T-cell (primary cell): ENCODE measurements around the gene SGO2. TPM values are rescaled to one million over a fixed set of nuclear protein-coding genes. Genes with fewer than 3 reads are reported as not detected.
"Not testable (repeated sequence)": the region's sequence is repeated elsewhere in the genome, so short reads cannot be mapped to it uniquely, and the experiment has no call there.

ENCODE experiments used
- ATAC-seq, 4 experiments: fragments of 200-7000 bp in 3 of 4; fragments of 150-1000 bp in 1 of 4; cut with Tn5 transposase; replicated peaks in 1 of 4; 1 replicate in 3 of 4; 2 replicates in 1 of 4; pipeline ENCODE4 v1.10.0; 2021; ENCODE audit warnings: moderate library complexity in 3 of 4, mild to moderate bottlenecking in 2 of 4, moderate number of reproducible peaks in 1 of 4
- CTCF ChIA-PET, 2 donors: fragments of 300-600 bp; sonication (Branson Sonifier 250); formaldehyde crosslinking; loops; one replicate each; lab custom pipeline; 2022; ENCODE audit warnings: antibody characterized with exemption in 2 of 2; lab: Charles Lee
- POLR2A ChIA-PET, 2 donors: fragments of 300-600 bp; sonication (Branson Sonifier 250); formaldehyde crosslinking; loops; one replicate each; lab custom pipeline; 2022; ENCODE audit warnings: antibody characterized with exemption in 2 of 2; lab: Charles Lee
- DNase-seq, 35 experiments: peaks; one replicate each; pipeline versions ENCODE4 v3.0.0 to v3.0.0-alpha.2; 2013 to 2023
- H3K27ac ChIP-seq: one replicate; pipeline ENCODE4 v1.5.1; 2013; ENCODE audit warnings: low read length
- H3K27me3 ChIP-seq, 2 experiments: replicated peaks in 1 of 2; 1 replicate in 1 of 2; 2 replicates in 1 of 2; pipeline versions ENCODE4 v1.6.1 to v1.7.0; 2013; ENCODE audit warnings: low read length in 1 of 2, mixed read lengths in 1 of 2; ENCODE audit not compliant: control insufficient read depth in 2 of 2, insufficient read depth in 2 of 2; ENCODE audit errors: extremely low read depth in 1 of 2
- H3K36me3 ChIP-seq, 2 donors: 1 replicate in 1 of 2; 2 replicates in 1 of 2; pipeline versions ENCODE4 v1.6.1 to v1.7.0; 2013; ENCODE audit warnings: low read length in 1 of 2; ENCODE audit not compliant: control insufficient read depth in 2 of 2, insufficient read depth in 1 of 2; ENCODE audit errors: extremely low read depth in 1 of 2
- H3K4me1 ChIP-seq, 2 experiments: 1 replicate in 1 of 2; 2 replicates in 1 of 2; pipeline versions ENCODE4 v1.6.1 to v1.7.0; 2013; ENCODE audit warnings: low read length in 2 of 2, mixed read lengths in 1 of 2; ENCODE audit not compliant: insufficient read depth in 2 of 2, control insufficient read depth in 1 of 2; ENCODE audit errors: extremely low read depth in 1 of 2
- H3K4me3 ChIP-seq, 2 donors: 1 replicate in 1 of 2; 2 replicates in 1 of 2; pipeline versions ENCODE4 v1.5.1 to v1.7.0; 2013; ENCODE audit warnings: mild to moderate bottlenecking in 2 of 2, low read length in 1 of 2, moderate library complexity in 1 of 2; ENCODE audit not compliant: control insufficient read depth in 1 of 2; ENCODE audit errors: extremely low read depth in 1 of 2
- H3K9me3 ChIP-seq: 2 replicates; pipeline ENCODE4 v1.7.0; 2013
- H3K27ac Mint-ChIP-seq, 2 donors: one replicate each; pipeline ENCODE4 v1.8.0; 2020 to 2021; ENCODE audit warnings: mild to moderate bottlenecking in 2 of 2, mixed read lengths in 2 of 2
- H3K27me3 Mint-ChIP-seq, 2 donors: one replicate each; pipeline ENCODE4 v1.8.0; 2021 to 2022; ENCODE audit warnings: mixed read lengths in 2 of 2
- H3K36me3 Mint-ChIP-seq: one replicate; pipeline ENCODE4 v1.8.0; 2021; ENCODE audit warnings: mixed read lengths
- H3K4me1 Mint-ChIP-seq, 3 donors: one replicate each; pipeline ENCODE4 v1.8.0; 2020 to 2022; ENCODE audit warnings: mixed read lengths in 3 of 3, mild to moderate bottlenecking in 1 of 3
- H3K4me3 Mint-ChIP-seq, 3 donors: one replicate each; pipeline ENCODE4 v1.8.0; 2020 to 2022; ENCODE audit warnings: mild to moderate bottlenecking in 3 of 3, mixed read lengths in 3 of 3, moderate library complexity in 3 of 3
- H3K9me3 Mint-ChIP-seq, 3 donors: one replicate each; pipeline ENCODE4 v1.8.0; 2020 to 2022; ENCODE audit warnings: mixed read lengths in 3 of 3
- WGBS: methylation state at CpG from one replicate; pipeline ENCODE4 v1.1.5; 2013; ENCODE audit warnings: missing lambda C conversion rate; ENCODE audit not compliant: insufficient coverage; 5-methylcytosine and 5-hydroxymethylcytosine counted together
- total RNA-seq, 35 experiments: library from RNA in 6 of 35; stranded (reverse) in 6 of 35; fragments of 120-200 nt in 1 of 35; gene quantifications; one replicate each; pipeline versions ENCODE4 v1.2.1 to v1.2.4 and lab custom pipeline; 2013 to 2026

Gene SGO2
- total RNA-seq, 5 donors from 2014 or later (not counting 1 experiment from before 2014, with no cell fraction given): 1.2 to 4.9 (median 2.8) TPM

DNA sequence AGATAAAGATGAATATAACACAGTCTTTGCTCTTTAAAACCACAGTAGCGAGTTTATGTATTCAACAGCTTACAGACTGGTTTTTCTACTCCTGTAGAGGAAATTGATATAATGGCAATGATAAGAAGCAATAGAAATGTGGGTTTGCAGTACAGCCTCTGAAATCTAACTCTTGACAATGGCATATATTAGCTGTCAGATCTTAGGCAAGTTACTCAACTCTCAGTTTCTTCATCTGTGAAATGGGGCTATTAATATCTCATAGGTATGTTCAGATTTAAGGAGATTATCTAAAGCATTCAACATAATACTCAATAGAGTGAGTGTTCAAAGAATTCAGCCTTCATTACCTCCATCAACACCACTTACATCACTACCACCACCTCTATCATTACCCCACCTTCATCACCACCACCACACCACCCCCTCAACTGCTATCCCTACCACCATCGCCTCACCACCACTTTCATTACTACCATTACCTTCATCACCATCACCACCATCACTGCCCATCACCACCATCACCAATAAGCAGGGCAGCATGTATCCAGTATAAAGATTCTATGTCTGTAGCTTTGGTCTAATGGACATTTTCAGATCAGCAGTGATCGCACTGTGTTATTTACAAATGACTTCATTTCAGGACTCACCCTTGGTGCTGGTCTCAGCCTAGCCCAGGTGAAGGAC, 82.5 kb downstream of the SGO2 start:
- H3K4me1 Mint-ChIP-seq: no peaks in the 10 kb centered on the region
- peaks cover 0 to 12% (median 3%) of the 10 kb centered on the region in 3 donors for H3K9me3 Mint-ChIP-seq
- peaks cover 0 to 13% of the 10 kb centered on the region in 2 donors for H3K27me3 Mint-ChIP-seq
- no peak overlapping the region for H3K27ac Mint-ChIP-seq
- no peaks in the 10 kb centered on the region for H3K4me1 ChIP-seq
- H3K36me3 ChIP-seq: no peaks in the 10 kb centered on the region
- H3K9me3 ChIP-seq: no peaks in the 10 kb centered on the region
- H3K27me3 ChIP-seq: no peaks in the 10 kb centered on the region
- ChIA-PET CTCF (interaction anchor here in 1 of 2 donors (0.6 kb wide), 1 partner anchor 576 kb away, joined by 3 read pairs; no protein-coding TSS in a partner anchor), POLR2A (no interaction called here)
- no peak overlapping the region for H3K4me3 ChIP-seq
- no peak overlapping the region for H3K4me3 Mint-ChIP-seq
- no peak for ATAC-seq
- WGBS: 0% methylated on average over 1 of the region's 3 CpGs
- no peak for DNase-seq
- H3K36me3 Mint-ChIP-seq: no peaks in the 10 kb centered on the region
- H3K27ac ChIP-seq: no peak overlapping the region

- H3K27ac Mint-ChIP-seq: no peak overlapping the region
- ATAC-seq: no peak
- POLR2A ChIA-PET: no interaction called here
These were observed 83.1 kb downstream of the SGO2 start for GRCh38 chr2:200609028-200609614.

DNA sequence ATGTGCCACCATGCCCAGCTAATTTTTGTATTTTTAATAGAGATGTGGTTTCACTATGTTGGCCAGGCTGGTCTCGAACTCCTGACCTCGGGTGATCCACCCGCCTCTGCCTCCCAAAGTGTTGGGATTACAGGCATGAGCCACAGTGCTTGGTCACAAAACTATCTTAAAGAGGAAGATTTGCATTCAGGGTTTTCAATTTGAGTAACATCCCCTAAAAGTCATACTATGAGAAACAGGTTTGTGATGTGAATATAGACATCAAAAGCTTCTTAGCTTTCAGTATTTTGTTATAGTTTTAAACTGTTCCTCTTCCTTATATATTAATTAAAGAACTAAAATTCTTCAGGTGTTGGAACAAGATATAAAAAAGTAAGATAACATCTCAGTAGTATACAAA, 84.2 kb downstream of the SGO2 start:
- Mint-ChIP-seq H3K27me3 (peaks cover 0 to 19% of the 10 kb centered on the region in 2 donors), H3K9me3 (peaks cover 0 to 12% (median 3%) of the 10 kb centered on the region in 3 donors)
- 55% methylated on average over 3 of the region's 3 CpGs for WGBS
- H3K4me3 Mint-ChIP-seq, DNase-seq, H3K4me1 ChIP-seq, H3K27ac ChIP-seq, H3K9me3 ChIP-seq, H3K4me3 ChIP-seq, ATAC-seq, H3K27me3 ChIP-seq, H3K4me1 Mint-ChIP-seq, H3K36me3 Mint-ChIP-seq, H3K27ac Mint-ChIP-seq, H3K36me3 ChIP-seq, CTCF ChIA-PET, POLR2A ChIA-PET: not testable (repeated sequence)

More at GRCh38 chr2:200609028-200609614, 83.1 kb downstream of the SGO2 start:
- Histone ChIP-seq H3K27me3 (no peaks in the 10 kb centered on the region), H3K4me3 (no peak overlapping the region), H3K36me3 (no peaks in the 10 kb centered on the region), H3K27ac (no peak overlapping the region), H3K9me3 (no peaks in the 10 kb centered on the region), H3K4me1 (no peaks in the 10 kb centered on the region)
- DNase-seq: no peak
- Mint-ChIP-seq H3K4me3 (no peak overlapping the region), H3K36me3 (no peaks in the 10 kb centered on the region), H3K9me3 (peaks cover 0 to 12% (median 3%) of the 10 kb centered on the region in 3 donors), H3K4me1 (no peaks in the 10 kb centered on the region), H3K27me3 (peaks cover 0 to 18% of the 10 kb centered on the region in 2 donors)
- CTCF ChIA-PET: interaction anchor here in 1 of 2 donors (0.7 kb wide), 1 partner anchor 1660 kb away, joined by 3 read pairs; no protein-coding TSS in a partner anchor

GRCh38 chr2:200613692-200614091, 87.7 kb downstream of the SGO2 start:
- DNase-seq (no peak), ATAC-seq (no peak)
- no peaks in the 10 kb centered on the region for H3K9me3 Mint-ChIP-seq
- no peak overlapping the region for H3K4me3 Mint-ChIP-seq
- Histone ChIP-seq H3K27me3 (peaks cover 0 to 2% of the 10 kb centered on the region in 2 experiments), H3K4me3 (no peak overlapping the region), H3K9me3 (no peaks in the 10 kb centered on the region), H3K36me3 (no peaks in the 10 kb centered on the region), H3K4me1 (no peaks in the 10 kb centered on the region), H3K27ac (no peak overlapping the region)
- ChIA-PET CTCF (interaction anchor here in 1 of 2 donors (0.5 kb wide), 1 partner anchor 294 kb away, joined by 4 read pairs; no protein-coding TSS in a partner anchor), POLR2A (no interaction called here)
- peaks cover 0 to 29% of the 10 kb centered on the region in 2 donors for H3K27me3 Mint-ChIP-seq
- no CpG with 5 or more reads among the region's 4 CpGs for WGBS
- peaks cover 0 to 18% (median 11%) of the 10 kb centered on the region in 3 donors for H3K4me1 Mint-ChIP-seq
- H3K27ac Mint-ChIP-seq: no peak overlapping the region
- no peaks in the 10 kb centered on the region for H3K36me3 Mint-ChIP-seq

DNA sequence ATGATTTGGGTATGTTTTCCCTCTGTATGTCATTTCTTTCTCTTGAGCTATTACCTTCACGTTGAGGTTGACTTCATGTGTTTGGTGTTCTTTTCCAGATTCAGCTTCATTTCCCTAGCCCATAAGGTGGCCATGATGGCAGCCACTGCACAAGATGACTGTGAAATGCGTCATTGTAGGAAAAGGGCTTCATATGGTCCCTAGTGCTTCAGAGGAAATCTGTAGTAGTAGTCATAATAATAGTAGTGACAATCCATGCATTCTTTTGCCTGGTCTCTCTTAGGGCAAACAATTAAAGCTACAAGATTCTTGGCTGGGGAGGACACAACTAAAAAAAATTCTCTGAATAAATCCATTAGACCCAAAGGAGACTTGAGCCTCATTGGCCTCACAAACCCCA, 88.2 kb downstream of the SGO2 start:
- CTCF ChIA-PET: interaction anchor here in 1 of 2 donors (0.5 kb wide), 1 partner anchor 293 kb away, joined by 4 read pairs; no protein-coding TSS in a partner anchor
- H3K27ac ChIP-seq: no peak overlapping the region

GRCh38 chr2:200615247-200615646, 89.2 kb downstream of the SGO2 start:
- ChIA-PET CTCF (no interaction called here), POLR2A (interaction anchor here in 1 of 2 donors (0.5 kb wide), 1 partner anchor 88 kb away, joined by 4 read pairs; no protein-coding TSS in a partner anchor)
- Mint-ChIP-seq H3K4me3 (no peak overlapping the region), H3K4me1 (peaks cover 0 to 26% (median 11%) of the 10 kb centered on the region in 3 donors), H3K27me3 (peaks cover 0 to 26% of the 10 kb centered on the region in 2 donors), H3K36me3 (no peaks in the 10 kb centered on the region), H3K27ac (no peak overlapping the region), H3K9me3 (no peaks in the 10 kb centered on the region)
- no peak overlapping the region for H3K4me3 ChIP-seq
- no peak overlapping the region for H3K27ac ChIP-seq
- no peak for ATAC-seq
- no CpG with 5 or more reads among the region's 1 CpG for WGBS
- peaks cover 0 to 2% of the 10 kb centered on the region in 2 experiments for H3K27me3 ChIP-seq
- no peaks in the 10 kb centered on the region for H3K9me3 ChIP-seq
- no peaks in the 10 kb centered on the region for H3K4me1 ChIP-seq
- DNase-seq: no peak
- no peaks in the 10 kb centered on the region for H3K36me3 ChIP-seq

More for the DNA sequence above, 88.2 kb downstream of the SGO2 start:
- DNase-seq (no peak), ATAC-seq (no peak)
- H3K36me3 Mint-ChIP-seq: no peaks in the 10 kb centered on the region
- H3K4me1 Mint-ChIP-seq: peaks cover 0 to 23% (median 11%) of the 10 kb centered on the region in 3 donors
- POLR2A ChIA-PET: no interaction called here
- no peak overlapping the region for H3K4me3 Mint-ChIP-seq
- H3K27me3 Mint-ChIP-seq: peaks cover 0 to 29% of the 10 kb centered on the region in 2 donors
- Histone ChIP-seq H3K27me3 (peaks cover 0 to 2% of the 10 kb centered on the region in 2 experiments), H3K9me3 (no peaks in the 10 kb centered on the region), H3K36me3 (no peaks in the 10 kb centered on the region), H3K4me3 (no peak overlapping the region), H3K4me1 (no peaks in the 10 kb centered on the region)
- H3K27ac Mint-ChIP-seq: no peak overlapping the region
- no peaks in the 10 kb centered on the region for H3K9me3 Mint-ChIP-seq
- WGBS: 63% methylated on average over 1 of the region's 2 CpGs
